GM21515 (cell line): ENCODE results near the gene SPAAR.
"Not testable (repeated sequence)": the region's sequence is repeated elsewhere in the genome, so short reads cannot be mapped to it uniquely, and the experiment has no call there.

Experiments
- ATAC-seq: cut with Tn5 transposase; IDR thresholded peaks from one replicate; pipeline ENCODE4 v1.9.1; 2021; ENCODE audit not compliant: unreplicated experiment

SPAAR gene

GRCh38 chr9:35909274-35909673 lies at the start of gene SPAAR:
Gene SPAAR (plus strand): TSS chr9:35909490. CDS start chr9:35910464, 974 bp downstream.
- ATAC-seq, result no peak

GRCh38 chr9:35859990-35860339 lies 49.3 kb upstream of the SPAAR start:
- ATAC-seq, result no peak

- ATAC-seq, result no peak
Observed at GRCh38 chr9:35861161-35861897, 48.0 kb upstream of the SPAAR start.

GRCh38 chr9:35862328-35862727 lies 47.0 kb upstream of the SPAAR start:
- no peak for ATAC-seq

- no peak for ATAC-seq
Observed at GRCh38 chr9:35863583-35863982, 45.7 kb upstream of the SPAAR start.

- no peak for ATAC-seq
Observed at GRCh38 chr9:35864695-35865255, 44.5 kb upstream of the SPAAR start.

- no peak for ATAC-seq
Observed at GRCh38 chr9:35867538-35867937, 41.8 kb upstream of the SPAAR start.

- ATAC-seq, result no peak
Observed at GRCh38 chr9:35868933-35869332, 40.4 kb upstream of the SPAAR start.

GRCh38 chr9:35869621-35870216 lies 39.6 kb upstream of the SPAAR start:
- ATAC-seq, result no peak

GRCh38 chr9:35870351-35870923 lies 38.9 kb upstream of the SPAAR start, which contains the start of gene OR13J1:
Gene OR13J1 (minus strand): TSS chr9:35870401. CDS start chr9:35870401, 0 bp downstream.
- no peak for ATAC-seq

- no peak for ATAC-seq
Observed at GRCh38 chr9:35871545-35871944, 37.7 kb upstream of the SPAAR start.

GRCh38 chr9:35872505-35872904 lies 36.8 kb upstream of the SPAAR start:
- ATAC-seq, result no peak

GRCh38 chr9:35882263-35882848 lies 26.9 kb upstream of the SPAAR start:
- ATAC-seq, result no peak

GRCh38 chr9:35882996-35883395 lies 26.3 kb upstream of the SPAAR start:
- ATAC-seq, result no peak

GRCh38 chr9:35884908-35885307 lies 24.4 kb upstream of the SPAAR start:
- ATAC-seq, result not testable (repeated sequence)

- no peak for ATAC-seq
Observed at GRCh38 chr9:35891646-35892045, 17.6 kb upstream of the SPAAR start.

GRCh38 chr9:35892051-35892450 lies 17.2 kb upstream of the SPAAR start:
- no peak for ATAC-seq

GRCh38 chr9:35896570-35896969 lies 12.7 kb upstream of the SPAAR start:
- ATAC-seq, result no peak

- ATAC-seq, result not testable (repeated sequence)
Observed at GRCh38 chr9:35897376-35898099, 11.8 kb upstream of the SPAAR start.

GRCh38 chr9:35898337-35898736 lies 11.0 kb upstream of the SPAAR start:
- ATAC-seq, result no peak

- no peak for ATAC-seq
Observed at GRCh38 chr9:35899021-35899420, 10.3 kb upstream of the SPAAR start.
